Activated CD8-positive, alpha-beta memory T cell treated with anti-CD3 and anti-CD28 coated beads, Interleukin-2, amount 50 U/mL, for 24 hours (primary cell): Measurements from ENCODE around the gene CNN3.
"Not testable (repeated sequence)": the region's sequence is repeated elsewhere in the genome, so short reads cannot be mapped to it uniquely, and the experiment has no call there.

Experiments used
- DNase-seq: peaks from one replicate; pipeline ENCODE4 v3.0.0-alpha.2; 2020; ENCODE audit errors: extremely low read depth

Gene CNN3

GRCh38 chr1:94949681-94950661, 23.1 kb upstream of the CNN3 start:
- DNase-seq: no peak

DNA sequence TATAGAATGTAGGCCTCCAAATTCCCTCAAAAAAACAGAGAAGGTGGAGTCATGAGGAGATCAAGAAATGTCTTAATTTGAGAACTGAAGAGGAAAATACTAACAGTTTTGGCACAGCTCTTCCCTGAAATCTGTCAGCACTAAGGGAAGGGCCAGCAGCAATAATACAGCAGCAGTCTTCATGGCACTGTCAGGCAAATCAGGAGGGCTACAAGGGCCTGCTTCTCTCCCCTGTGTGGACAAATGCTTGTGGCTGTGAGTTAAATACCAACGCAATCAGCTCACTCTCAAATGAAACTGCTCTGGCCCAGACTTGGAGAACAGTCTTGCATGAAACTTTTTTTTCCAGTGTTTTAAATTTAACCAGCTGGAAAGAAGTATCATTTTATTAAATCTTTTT, 20.5 kb upstream of the CNN3 start:
- DNase-seq: no peak

DNA sequence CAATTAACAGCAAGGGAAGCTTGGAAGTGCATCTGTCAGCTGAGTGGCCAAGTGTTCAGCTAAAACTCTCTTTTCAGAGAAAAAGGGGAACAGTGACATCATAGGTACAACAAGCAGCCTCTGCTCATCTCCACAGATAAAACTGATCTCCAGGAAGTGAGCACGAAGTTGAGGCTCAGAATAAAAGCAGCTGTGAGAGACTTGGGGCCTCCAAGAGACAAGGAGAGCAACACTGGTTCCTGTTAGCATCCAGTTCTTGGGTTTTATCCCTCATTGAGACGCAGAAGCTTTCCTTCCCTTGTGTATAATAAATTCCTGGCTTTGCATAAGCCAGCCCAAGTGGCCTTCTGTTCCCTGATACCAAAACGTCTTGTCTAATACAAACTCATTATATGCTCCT, 20.0 kb upstream of the CNN3 start:
- DNase-seq: no peak

DNA sequence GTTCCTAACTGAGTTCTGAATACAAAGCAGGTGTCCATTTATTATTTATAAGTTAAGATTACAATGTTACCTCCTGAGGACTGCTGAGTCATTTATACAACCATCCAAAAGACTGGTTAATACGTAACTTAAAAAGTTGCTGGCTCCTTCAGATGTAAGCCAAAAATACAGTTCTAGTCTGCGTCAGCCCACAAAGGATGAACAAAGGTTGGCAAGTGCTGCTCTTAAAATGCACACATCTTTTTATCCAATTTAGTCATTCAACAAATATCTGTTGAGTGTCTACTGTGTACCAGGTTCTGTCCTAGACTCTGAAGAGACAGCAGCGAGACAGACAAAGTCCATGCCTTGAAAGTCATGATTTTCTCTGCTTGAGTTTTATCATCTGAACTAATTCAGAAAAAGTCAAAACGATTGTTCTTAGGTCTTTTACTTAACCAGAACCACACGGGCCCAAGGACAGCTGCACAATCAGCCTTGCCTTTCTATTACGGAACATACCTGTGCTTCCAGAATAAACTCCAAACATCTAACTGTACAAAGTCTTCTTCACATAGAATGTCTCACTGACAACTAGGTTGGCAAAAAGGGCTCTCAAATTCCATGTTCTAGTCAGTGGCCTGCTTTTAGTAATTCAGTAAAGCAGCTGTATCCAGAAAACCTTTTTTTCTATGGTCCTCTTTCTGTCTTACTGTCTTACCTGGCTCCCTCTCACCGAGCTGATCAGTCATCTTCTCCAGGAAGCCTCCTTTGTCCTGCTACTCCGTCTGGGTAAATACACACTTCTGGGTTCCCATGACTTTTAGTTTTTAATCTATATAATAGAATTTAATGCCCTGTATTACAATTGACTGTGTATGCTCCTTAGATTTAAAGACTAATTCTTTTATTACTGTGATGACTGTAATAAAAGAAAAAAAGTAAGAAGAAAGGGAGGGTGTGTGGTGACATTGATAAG, 15.5 kb upstream of the CNN3 start:
- no peak for DNase-seq

DNA sequence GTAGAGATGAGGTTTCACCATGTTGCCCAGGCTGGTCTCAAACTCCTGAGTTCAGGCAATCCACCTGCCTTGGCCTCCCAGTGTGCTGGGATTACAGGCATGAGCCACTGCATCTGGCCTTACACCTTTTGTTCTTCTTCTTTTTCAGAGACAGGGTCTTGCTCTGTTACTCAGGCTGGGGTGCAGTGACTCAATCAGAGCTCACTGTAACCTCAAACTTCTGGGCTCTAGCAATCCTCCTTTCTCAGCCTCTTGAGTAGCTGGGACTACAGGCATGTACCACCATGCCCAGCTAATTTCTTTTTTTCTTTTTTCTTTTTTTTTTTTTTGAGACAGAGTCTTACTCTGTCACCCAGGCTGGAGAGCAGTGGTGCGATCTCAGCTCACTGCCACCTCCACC, 14.6 kb upstream of the CNN3 start:
- DNase-seq: not testable (repeated sequence)

GRCh38 chr1:94940738-94941137, 13.8 kb upstream of the CNN3 start:
- DNase-seq: no peak

- no peak for DNase-seq
These were observed 10.9 kb upstream of the CNN3 start for GRCh38 chr1:94937820-94938219.

DNA sequence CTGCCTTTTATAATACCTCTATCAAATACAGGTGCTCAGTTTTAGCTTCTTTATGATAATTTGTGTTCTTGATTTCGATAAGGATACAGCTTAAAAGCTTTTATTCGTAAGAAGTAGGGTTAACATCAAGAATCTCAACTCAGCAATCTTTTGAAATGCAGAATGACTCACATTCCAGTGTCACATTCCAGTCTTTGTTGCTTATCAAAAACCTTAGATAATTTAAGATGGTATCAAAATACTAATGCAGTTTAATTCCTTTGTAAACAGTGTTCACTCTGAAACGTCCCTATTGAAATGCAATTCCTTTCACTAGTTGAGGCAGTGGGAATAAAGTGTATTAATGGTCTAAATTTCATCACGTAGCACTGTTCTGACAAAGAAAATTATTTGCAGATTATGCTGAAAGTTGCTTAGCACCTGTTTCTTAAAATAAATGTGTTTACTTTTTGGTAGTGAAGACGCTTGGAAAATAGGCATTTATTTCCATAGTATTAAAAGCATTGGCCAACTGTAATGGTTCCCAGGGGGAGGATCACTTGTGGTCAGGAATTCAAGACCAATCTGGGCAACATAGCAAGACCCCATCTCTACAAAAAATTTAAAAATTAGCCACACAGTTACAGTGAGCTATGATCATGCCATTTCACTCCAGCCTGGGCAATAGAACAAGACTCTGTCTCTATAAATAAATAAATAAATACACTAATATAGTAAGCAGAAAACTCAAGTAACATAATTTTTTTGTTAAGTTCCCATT, 10.1 kb upstream of the CNN3 start:
- DNase-seq: no peak

GRCh38 chr1:94935476-94935875, 8.6 kb upstream of the CNN3 start:
- no peak for DNase-seq

DNA sequence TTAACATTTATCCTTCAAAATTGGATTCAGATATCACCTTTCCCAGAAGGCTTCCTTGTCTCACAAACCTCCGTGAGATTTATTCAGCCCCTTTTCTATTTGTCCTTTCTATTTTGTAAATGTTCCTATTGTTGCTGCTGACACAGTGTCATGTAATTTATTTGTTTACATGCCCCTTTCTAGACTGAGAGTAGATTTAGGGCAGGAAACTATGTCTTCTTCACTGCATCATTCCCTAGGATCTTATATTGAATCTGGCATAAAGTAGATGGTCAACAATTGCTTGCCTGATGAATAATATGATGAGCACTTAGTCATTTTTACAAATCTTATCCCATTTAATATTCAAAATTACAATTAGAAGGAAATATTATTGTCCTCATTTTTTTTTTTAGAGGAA, 8.1 kb upstream of the CNN3 start:
- no peak for DNase-seq

- DNase-seq: no peak
These were observed 7.6 kb upstream of the CNN3 start for GRCh38 chr1:94934551-94934950.

- no peak for DNase-seq
These were observed 4.4 kb upstream of the CNN3 start for GRCh38 chr1:94931254-94931841.

DNA sequence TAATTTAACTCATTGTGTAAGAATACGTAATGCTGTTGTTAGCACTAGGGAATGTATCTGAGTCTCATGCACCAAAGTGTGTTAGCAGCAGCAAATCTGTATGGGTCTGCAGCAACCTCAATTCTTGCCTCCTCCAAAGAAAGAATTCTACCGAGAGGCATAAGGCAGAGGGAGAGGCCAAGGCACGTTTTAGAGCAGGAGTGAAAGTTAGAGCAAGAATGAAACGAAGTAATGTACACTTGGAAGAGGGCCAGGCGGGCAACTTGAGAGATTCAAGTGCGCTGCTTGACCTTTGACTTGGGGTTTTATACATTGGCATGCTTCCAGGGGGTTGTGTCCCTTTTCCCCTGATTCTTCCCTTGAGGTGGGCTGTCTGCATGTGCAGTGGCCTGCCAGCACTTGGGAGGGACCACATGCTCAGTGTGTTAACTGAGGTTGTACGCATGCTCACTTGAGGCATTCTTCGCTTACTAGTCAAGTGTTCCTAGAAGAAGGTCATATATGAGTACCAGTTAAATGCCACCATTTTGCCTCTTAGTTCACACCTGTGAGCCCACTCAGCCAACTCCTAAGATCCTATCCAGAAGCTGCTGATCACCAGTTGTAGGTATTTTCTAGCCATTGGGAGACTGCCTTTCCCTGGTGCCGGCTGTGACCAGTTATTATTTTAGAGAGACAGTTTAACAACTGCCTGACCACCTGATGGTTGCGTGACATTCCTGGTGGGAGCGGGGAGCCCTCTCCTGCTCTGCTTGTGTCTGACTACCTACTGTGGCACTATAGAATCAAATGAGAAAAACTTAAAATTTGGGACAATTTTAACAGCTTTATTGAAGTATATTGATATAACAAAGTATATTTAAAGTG, 2.7 kb upstream of the CNN3 start:
- DNase-seq: no peak

DNA sequence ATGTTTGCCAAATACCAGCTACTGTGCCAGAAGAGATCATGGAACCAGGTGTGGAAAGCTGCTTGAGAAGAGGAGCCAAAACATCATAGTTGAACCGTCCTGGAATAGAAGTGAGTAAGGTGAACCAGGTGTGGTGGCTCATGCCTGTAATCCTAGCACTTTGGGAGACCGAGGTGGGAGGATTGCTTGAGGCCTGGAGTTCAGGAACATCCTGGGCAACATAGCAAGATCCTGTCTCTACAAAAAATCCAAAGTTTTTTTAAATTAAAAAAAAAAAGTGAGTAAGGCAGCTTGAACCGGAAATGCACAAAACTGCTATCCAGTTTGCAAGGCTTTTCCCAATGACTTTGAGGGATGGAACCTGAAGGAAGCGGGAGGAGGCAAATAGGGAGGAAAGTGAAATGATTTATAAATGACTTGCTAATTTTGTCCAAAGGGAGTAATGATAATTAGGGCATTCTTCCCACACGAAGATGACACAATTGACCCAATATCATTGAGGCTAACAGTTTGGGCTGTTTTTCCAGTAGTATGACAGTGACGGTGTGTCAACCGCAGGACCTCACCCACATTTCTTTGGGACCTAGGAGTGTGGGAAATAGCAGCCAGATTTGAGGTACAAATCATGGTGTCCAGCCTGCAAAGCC, 1.5 kb upstream of the CNN3 start:
- no peak for DNase-seq

DNA sequence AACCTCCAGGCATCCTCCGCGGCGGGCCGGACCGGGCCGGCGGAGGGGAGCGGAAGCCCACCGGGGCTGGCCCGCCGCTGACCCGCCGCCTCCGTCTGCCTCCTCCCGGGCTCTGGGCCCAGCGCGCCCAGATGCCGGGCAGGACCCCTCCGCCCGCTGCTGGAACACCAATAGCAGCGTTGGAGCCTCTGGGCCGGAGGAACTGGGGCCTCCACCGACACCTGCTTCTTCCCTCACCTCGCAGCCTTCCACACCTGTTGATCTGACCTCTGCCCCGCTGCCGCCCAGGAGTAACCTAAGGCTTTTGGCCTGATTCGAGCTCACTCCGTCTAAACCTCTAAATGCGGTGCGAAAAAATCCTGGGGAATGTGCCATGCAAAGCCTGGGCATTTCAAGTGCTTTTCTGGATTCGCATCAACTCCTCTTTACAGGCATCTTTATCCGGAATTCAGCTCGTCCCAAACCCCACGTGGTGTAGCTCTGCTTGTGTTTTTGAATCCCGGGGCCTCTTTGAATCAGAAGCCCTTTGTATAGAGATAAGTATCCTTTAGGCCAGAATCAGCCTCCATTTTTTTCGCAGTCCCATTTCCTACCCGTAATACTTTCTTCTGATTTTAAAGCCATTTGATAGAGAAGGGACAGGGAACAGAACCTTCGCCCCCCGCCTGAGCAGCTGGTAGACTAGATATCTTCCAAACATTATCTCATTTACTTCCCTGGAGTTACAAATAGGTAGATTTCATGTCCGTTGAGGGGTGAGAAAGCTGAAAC, 680 bp upstream of the CNN3 start:
- DNase-seq: no peak

DNA sequence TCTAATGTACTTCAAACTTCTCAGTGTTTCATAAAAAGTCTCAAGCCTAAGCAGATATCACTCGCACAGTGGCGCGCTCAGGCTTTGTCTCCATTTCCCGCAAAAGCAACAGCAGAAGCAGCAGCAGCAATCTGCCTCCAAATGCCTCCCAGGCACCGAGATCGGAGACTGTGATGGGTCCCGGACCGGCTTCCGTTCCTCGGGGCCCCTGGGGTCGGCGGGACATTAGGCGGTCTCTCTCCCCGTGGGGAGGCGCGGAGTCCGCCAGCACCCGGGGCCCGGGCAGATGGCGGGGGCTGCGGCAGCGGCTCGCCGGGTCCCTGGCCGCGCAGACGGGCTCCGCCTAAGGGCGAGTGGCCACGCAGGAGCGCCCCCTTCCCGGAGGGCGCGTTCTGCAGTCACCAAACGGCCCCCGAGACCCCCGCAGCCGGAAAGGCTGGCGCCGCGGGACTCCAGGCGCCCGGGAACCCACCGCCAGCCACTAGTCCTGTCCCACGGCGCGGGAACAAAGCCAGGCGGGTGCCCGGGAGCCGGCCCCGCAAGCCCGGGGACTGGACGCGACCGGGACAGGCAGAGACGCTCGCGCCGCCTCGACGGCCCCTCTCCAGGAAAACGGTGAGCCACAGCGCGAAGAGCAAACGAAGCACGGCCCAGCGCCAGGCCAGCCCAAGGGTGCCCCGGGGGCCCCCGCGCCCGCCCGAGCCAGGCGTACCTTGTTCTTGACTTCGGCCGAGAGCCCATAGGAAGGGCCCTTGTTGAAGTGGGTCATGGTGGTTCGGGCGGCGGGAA, 590 bp downstream of the CNN3 start:
- no peak for DNase-seq

DNA sequence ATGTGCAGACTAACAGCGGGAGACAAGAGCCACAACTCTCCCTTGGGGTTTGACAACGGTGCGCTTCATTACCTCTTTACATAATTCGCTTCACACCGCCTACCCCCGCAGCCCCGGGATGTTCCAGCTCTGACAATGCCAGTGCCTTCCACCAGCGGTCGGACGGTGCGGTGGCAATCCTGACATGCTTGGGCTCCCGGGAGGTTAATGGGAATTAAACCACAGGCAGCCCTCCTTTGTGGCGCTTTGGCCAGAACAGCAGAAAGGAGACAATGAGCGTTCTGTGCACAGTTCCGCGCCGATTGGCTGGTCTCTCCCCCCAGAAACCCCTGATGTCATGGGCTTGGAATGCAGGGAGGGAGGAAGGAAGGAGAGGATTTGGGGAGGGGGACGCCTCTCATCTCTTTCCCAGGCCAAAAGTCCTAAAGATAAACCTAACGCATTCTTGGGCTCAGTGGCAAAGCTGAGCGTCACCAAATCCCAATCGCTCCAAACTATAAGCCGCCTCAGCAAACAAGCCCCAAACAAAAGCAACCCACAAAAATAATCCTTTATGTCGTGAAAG, 1.3 kb downstream of the CNN3 start:
- DNase-seq: no peak

DNA sequence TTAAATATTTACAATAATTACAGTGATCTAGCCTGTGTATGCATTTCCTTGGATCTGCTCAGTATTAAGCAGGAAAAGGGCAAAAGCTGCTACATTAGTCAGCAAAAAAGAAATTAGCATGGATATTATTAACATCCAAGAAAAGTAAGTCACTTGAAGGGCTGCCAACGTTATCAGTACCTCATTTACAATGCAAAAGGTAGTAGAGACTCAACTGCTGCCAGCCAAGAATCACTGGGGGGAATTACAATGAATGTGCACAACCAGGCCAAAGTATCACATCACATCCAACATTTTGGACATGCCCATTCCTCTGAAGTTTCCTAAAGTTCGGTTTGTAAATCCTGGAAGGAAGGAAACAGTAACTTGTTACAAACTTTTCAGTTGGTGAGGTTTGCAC, 1.9 kb downstream of the CNN3 start:
- no peak for DNase-seq
